NCI-H446 treated with DMSO at 0.1 percent for 48 hours (cell line): ENCODE results near the gene STAB1.
A peak's percentile ranks its signal among the peaks of the same experiment; 100 is the strongest.

Experiments
- DNase-seq: peaks from one replicate; lab custom pipeline; 2025; lab: John Stamatoyannopoulos, UW

The STAB1 gene

DNA sequence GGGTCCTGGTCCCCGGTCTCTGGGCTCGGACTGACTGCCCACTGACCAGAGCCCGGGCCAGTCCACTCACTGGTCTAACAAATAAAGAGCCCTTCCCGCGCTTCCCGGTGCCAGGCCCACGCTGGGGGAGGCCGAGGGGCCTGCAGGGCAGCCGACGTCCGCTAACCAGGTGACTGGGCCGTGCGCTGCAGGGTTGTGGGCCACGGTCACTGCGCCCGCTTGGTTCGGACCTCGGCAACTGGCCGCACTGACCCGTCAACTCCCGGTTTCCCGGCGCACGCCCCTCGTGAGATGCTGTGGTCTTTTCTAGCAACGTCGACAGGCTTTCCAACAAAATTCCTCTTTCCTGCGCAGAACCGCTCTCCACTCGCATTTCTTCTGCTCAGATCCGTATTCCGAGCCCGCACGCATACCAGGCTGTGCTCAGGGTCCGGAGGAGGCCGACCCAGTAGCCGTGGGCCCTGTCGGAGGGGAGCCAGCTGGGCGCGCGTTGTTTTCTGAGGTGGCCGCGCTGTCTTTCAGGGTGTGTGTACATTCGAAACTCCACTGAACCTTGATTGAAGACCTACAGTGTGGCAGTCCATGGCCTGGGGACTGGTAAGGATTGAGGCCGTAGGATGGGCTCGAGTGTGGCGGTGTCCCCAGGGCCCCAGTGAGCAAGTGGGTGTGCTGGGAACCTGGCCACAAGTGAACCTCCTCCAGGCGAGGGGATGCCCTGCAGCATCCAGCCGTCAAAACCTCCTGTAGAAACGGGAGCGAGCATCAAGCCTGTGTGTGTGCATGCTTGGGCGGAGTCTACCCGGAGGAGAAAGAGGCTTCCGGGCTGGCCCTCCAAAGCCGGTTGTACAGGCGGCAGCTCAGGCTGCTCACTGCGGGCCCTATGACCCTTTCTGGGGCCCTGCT is 39.4 kb downstream of the STAB1 start:
- no peak for DNase-seq

DNA sequence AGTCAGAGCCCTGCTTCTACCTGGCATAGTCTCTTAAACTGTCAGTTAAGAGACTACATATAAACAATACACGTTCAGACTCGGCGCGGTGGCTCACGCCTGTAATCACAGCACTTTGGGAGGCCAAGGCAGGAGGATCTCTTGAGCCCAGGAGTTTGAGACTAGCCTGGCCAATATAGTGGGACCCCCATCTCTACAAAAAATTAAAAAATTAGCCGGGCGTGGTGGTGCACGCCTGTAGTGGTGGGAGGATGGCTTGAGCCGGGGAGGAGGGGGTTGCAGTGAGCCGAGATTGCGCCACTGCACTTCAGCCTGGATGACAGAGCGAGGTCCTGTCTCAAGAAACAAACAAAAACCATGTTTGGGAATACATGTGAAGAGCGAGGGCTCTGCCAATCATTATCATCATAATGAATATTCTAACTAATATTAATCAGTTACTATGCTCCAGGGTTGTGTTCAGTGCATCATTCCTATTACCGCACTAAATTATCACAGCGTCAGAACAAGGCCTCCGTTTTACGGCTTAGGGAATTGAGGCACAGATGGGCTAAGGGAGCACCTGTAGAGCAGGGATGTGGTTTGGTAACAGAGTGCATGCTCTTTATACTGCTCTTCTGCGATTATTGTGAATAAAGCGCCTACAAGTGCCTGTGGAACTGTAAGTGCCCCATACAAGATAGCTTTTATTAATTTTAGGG is 40.4 kb downstream of the STAB1 start:
- no peak for DNase-seq

DNA sequence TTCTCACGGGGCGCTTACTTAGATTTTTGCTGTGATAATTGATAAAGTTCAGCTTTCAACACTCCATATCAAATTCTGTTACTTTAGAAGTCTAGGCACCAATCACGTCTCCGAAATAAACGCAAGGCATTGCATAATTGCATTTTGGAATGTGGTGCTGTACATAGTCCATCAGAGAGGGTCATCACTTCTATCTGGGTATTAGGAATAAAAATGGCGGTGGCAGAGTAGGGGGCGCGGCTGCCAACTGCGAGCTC is 40.9 kb downstream of the STAB1 start:
- DNase-seq: no peak

DNA sequence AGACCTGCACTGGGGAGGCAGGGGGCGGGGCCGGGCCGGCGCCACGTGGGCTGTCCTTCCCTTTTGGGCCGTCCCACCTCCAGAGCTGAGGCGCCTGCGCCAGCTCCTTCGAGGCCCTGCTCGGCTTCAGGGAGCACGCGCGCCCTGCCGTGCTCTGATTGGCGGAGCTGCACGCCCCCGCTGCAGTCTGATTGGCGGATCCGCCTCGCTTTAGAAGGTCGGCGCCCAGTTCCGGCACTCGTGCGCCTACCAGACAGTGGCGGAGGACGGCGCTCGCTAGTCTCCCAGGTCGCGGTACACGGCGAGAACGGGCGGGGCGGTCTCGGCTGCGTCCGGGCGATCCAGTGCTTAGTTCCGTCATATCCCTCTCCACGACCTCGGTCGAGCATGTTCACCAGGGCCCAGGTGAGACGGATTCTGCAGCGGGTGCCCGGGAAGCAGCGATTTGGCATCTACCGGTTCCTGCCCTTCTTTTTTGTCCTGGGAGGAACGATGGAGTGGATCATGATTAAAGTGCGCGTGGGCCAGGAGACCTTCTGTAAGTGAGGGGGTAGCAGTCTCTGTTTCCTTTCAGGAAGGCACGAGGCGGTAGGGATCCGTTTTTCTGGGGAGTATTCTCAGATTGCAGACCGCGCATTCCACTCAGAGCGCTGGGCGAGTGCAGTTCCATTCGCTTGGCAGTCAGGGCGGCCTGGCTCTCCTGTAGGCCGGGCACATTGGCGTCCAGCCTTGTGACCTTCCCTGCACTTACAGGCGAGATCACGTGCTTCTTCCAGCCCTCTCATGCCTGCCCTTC is 41.4 kb downstream of the STAB1 start, which contains the start of gene UQCC5:
Gene UQCC5 (plus strand): TSS at position 237 of the 796 bp plus-strand sequence. CDS start 151 bp downstream, at position 388.
- DNase-seq: peak; percentile 91

DNA sequence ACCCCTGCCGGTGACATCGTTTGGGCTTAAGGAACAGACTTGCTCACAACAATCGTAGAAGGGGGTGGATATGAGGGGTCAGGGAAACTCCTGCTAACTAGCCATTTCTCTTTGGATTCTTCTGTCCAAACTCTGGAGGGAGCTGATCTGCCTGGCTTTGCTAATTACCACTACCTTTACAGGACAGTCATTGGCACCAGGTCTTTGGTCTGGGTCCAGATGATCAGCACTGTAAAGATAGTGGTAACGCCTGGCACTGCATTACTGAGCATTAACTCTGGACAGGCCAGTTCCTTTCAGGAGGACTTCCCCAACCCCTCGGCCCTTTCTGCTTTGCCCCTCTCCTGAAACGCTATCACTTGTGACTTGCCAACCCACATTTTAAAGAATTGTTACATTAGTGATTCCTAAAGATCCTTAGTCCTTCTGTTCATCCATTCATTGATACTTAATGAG is 42.1 kb downstream of the STAB1 start:
- DNase-seq: no peak

DNA sequence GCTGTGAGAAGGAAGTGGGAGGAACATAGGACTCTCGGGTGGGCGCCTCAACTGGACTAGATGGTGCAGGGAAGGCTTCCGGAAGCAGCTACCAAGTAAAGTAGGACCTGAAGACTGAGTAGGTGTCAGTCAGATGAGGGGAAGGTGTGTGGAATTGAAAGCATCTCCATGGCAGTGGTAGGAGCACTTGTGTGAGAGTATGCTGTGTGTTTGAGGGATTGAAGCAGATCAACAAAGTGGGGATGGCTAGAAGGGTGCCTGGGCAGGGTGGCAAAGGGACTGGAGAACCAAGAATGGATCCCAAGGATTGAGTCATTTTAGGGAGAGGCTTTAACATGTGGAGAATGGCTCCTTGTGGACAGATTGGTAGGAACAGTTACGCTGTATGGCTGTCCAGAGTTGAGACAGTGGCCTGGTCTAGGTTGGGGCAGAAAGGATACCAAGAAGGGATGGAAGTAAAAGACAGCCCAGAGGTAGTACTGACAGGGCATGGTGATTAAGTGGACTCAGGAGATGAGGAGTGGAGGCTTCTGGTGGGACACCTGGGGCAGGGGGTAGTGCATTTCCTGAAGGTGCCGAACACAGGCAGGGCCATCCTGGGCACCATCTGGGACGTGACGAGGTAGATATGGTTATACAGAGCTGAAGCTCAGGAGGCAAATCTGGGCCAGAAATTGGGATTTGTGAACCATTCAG is 42.7 kb downstream of the STAB1 start:
- no peak for DNase-seq

DNA sequence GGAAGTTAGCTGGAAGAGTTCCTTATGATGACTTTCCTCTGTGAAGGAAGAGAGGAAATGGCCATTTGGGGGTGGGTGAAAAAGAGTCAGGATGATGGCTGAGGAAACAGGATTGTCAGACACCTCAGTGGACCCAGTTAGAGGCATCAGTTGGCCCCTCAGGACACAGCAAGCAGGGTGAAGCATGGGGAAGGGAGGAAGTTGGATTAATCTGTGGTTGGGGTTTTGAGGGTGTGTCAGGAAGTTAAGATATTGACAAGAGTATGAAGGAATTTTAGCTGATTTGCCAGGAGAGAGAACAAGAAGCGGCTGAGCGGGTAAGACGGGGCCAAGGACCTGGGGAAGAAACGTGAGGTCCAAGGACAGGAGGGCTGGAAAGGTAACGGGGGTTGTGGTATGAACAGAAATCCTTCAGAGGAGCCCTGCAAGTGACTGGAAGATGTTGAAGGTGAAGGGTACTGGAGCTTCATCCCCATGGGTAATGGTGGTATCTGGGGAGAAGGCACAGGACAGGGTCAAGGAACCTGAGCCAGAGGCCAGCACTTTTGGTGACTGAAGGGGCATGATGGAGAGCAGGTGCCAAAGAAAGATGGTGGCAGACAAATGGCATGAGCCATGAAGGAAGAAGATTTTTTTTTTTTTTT is 44.0 kb downstream of the STAB1 start:
- DNase-seq: no peak

DNA sequence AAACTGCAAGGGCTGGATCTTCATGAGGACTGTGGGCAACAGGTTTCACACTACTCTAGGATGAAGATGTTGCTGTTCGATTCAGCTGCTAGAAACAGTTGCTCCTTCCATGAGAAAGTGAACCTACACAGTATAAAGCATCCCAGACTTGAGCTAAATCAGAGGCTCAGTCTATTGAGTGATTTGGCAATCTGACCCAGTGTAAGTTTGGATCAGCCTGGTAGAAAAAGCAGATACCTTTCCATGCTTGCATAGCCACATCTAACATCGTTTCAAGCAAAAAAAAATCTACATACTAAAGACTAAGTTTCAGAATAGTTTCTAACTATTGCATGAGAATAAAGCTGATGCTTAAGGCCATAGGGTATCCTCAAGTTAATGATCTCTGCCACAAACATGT is 45.9 kb downstream of the STAB1 start:
- no peak for DNase-seq

DNA sequence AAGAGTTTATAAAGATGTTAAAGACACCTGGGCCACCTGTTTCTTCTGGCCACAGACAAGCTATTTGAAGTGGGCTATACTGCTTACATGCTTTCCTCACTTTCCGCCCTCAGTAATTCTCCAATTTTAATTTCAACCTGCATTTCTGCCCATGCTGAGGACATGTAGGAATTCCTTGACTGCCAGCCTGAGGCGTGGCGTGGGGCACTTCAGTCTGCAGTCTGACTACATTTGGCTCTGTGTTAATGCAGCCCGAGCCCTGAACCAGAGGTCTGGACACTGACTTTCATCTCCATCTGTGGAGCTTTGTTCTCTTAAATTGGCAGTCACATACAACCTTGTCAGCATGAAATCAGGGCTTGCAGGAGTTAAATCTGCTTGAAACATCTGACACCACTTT is 49.8 kb downstream of the STAB1 start:
- no peak for DNase-seq

DNA sequence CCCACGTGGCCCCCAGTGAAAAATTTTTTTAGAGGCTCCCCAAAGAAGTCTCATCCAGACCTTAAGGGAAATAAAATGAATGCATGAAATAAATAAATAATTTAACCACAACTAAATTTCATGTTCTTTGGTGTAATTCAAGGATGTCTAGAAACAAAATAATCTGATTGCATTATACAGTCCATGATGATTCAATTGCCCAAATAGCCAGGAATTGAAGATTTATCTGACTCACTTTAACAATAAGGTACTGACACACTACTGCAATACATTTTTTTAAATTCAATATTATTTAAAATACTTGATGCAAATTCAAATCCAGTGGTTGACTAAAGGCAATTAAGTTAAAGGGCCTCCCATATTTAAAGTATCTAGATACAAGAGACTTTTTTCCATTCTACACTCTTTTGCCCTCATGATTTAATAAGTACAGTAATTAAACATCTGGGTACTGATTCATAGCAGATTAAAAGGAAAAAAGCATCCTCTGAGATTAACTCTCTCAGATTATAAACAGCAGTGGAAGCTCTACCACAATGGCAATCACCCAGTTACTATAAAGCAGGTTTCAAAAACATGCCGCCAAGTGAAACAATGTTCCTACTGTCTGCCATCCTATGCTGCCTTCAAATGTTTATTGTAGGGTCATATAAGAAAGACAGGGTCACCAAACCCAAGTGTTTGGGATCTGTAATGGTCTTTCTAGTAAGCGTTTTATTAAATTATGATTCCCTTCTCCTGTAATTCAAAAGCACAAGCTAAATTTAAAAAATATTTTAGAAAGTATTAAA is 51.2 kb downstream of the STAB1 start:
- DNase-seq: no peak

DNA sequence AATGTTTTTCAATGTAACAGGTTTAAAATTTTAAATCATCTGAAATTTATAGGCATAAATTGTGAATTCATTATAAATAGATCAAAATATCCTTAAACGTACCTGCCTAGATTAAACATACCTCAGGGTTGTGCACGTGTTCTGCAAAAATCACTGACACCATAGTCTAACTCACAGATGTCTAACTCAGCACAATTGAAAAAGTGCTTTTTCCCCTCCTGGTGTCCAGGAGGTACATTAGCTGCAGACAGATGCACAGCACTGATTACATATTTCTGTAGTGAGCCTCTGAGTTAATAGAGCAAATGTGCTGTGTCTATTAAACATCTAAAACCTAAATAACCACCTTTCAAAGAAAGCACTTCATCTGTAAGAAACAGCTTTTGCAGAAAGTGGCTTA is 52.0 kb downstream of the STAB1 start:
- no peak for DNase-seq

DNA sequence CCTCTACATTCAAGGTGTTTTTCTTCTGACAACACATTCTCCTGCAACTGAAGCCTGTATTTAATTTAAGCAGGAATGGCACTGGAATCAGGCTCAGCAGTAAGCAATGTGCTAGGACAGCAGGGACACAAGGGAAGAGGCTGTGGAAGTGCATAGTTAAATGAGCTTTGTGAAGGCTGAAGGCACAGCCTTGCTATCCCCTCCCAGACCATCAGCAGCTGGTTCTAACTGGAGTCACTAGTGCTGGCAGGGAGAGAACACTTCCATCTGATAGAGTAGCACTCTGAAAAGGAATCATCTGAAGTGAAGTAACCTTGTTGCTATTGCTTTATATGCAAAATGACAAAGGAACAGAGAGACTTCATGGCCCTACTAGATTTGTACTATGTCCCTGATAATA is 56.0 kb downstream of the STAB1 start:
- no peak for DNase-seq

DNA sequence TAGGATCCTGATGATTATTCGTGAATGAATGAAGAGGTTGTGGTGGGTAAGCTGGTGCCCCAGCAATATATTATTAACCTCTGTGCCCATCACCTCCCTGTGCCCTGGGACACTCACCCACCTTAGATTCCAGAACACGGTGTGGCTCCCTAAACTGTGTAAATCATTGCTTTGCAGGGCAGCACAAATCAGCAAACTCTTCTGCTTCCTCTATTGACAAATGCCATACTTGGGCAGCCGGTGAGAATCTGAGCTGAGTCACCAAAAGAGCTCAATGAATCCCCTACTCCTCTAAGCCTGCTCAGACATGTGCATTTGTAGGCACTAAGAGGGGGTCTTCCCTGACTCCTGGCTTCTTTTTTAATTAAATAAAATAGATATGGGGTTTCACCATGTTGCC is 57.0 kb downstream of the STAB1 start:
- no peak for DNase-seq

DNA sequence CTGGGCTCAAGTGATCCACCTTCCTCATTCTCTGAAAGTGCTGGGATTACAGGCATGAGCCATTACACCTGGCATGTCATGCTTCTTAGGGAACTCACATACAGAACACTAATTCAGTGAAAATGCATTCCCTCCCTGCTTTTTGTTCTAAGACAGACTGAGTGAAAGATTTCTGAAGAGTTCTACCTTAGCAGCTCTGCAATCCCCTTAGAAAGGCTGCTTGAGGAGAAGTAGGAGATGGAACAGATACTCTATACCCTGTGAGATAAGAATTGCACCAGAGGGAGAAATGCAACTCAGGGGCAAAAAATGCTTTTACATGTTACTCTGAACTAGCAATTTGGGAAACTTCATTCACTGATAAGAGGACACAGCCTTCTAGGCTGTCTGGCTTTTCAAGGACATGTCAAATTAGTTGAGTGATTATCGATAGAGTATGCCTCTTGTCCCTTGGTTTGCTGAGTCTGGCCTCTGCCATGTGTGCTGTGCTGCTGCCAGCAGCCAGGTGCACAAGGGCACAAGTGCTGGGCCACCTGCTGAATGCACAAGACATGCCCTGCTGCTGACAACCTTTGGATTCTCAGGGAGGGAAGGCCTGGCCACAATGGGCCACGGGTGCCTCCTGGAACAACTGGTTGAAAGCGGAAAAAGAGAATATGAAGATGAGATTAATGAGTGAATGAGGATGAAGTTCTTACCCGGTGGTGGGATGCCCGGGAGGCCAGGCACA is 59.1 kb downstream of the STAB1 start:
- no peak for DNase-seq

DNA sequence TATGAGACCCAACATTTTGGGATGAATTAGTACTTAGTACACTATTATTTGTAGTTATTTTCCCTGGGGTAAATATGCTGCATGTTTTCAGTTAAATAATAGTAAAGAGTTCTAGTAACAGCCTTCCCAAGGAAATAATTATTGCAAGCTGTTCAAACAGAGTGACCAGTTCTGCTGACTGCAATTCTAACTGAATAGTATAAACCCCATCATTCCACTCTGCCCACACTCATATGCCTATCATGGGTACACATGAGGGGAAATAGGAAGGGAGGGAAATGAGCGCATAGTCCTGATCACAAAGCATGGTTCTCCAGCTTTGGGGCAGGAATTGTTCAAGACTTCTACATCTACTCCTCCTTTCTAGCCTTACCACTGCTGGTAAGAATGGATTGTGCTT is 59.9 kb downstream of the STAB1 start:
- DNase-seq: no peak

DNA sequence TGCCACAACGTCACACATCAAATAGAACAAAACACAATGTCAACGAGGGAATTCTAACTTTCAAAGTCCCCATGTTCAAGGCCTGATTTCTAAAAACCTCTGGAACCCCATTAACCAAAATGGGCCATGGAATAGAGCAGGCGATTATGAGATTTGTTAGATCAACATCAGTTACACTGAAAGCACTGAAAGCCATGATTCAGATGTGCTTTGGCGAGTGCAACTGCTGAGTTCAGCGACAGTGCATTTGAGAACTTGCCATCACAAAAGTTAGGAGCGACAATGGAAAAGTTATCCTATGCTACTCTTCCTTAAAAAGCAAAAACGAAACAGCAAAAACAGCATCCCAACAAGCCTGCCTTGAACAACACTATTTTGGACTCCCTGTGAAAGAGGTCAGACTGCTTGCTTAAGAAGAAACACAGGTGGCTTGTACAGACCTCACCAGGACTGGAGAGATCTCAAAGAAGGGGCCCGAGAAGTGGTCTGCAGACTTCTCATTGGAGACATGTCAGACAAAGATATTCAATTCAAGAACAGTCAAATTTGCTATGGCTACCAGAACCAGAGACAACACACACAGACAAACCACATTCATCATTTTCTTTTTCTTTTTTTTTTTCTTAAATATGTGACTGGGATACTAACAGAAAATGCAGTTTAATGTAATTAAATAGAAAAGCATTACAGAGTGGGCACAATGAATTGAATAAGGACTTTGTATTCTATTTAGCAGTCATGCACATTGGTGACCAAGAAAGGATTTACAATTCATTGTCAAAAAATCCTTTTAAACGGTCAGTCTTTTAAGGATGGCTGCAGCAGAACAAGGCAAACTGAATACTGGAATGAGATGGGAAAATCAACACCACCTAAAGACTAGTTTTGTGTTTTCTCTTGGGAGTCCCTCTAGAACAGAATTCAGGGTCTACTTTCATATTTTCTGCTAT is 62.1 kb downstream of the STAB1 start:
- no peak for DNase-seq

DNA sequence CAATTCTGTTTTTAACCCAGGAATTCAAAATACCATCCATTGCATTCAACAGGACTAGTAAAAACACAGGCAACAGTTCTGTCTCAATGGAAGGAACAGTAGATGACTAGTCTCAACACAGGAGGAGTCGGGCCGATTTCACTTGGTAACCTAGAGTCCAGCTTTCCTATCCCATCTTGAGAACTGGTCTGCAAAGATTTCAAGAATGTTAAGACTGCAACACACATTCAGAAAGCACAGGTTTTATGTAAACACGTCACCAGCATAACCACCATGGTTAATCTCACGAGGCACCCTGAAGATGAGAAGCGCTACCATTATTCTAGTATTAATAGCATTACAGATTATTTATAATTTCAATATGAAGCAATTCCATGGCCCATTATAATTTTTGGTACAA is 63.3 kb downstream of the STAB1 start:
- DNase-seq: no peak

DNA sequence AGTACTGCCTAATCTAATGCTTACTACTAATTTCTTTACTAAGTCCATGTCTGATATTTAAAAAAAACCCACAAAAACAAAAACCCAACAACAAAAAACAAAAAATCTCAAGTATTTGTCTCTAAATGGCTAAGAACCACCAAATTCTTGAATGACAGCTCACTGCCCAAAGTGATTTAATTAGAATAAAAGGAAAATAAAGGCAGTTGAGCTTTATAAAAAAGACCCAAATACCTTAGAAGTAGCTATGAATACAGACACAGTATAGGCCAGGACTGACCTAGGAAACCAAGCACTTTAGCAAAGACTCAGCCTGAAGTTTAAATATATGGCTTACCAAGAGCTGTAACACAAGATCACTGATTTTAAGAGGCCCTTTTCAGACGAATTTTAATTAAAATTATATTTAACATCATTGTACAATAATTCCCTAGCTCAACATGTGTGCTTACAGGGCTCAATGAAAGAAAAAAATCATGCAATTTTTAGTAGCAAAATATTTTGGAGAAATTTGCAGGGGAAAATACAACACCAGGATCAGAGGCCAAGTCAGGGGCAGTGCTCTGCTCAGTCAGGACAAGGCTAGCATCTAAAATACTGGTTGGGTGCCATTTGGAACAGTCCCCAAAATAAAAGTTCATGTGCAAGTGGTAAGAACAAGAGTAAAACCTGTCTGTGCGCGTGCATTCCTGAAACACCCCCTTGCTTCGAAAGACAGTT is 66.0 kb downstream of the STAB1 start:
- DNase-seq: no peak
